Activated CD8-positive, alpha-beta memory T cell treated with anti-CD3 and anti-CD28 coated beads for 4 hours (primary cell): ENCODE data around the gene PLGRKT.
"Not testable (repeated sequence)": the region's sequence is repeated elsewhere in the genome, so short reads cannot be mapped to it uniquely, and the experiment has no call there.

Experiments
- DNase-seq, 2 donors: peaks; one replicate each; pipeline ENCODE4 v3.0.0-alpha.2; 2020; ENCODE audit warnings: low read depth in 2 of 2

PLGRKT gene

GRCh38 chr9:5452286-5452609 is 14.5 kb upstream of the PLGRKT start:
- DNase-seq: no peak

GRCh38 chr9:5450359-5451091 is 12.8 kb upstream of the PLGRKT start, which contains the start of gene CD274:
CD274 (plus strand) TSS chr9:5450542; CDS start chr9:5456114, 5,572 bp downstream.
- DNase-seq: peak; percentile 66 to 78

GRCh38 chr9:5449521-5450358 is 12.0 kb upstream of the PLGRKT start:
- no peak for DNase-seq

GRCh38 chr9:5448461-5449435 is 11.0 kb upstream of the PLGRKT start:
- no peak for DNase-seq

DNA sequence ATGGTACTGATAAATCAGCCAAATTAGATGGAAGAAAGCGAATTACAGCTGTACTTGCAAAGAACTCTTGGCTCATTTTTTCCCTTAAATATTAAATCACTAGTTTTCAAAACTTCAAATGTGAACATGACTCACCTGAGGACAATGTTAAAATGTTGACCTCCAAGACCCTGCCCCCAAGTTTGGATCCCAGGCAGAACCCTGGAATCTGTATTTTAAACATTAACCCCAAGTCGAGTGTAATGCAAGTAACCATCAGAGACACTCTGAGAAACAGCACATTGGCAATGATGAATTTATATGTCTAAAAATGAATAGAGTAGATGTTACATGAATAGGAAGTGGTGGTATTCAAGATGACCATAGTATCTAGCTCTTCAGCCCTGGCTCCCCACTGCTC is 10.3 kb upstream of the PLGRKT start:
- no peak for DNase-seq

DNA sequence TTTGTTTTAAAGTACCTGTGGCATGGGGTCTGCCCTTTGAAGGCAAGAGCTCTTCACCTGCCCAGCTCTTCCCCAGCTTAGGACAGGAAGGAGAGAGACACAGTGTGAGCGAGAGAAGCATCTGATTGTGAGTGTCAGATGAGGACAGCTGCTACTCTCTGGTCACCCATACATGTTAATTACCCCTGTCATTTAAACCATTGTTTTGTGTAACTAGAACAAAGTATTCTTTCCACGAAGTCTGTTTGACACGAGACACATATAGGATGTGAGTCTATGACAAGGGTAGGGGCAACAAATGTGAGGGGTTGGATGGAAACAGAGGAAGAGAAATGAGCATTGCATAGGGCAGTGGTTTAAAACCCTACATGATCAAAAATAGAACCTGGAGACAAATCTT is 9.6 kb upstream of the PLGRKT start:
- no peak for DNase-seq

GRCh38 chr9:5446451-5447236 is 8.9 kb upstream of the PLGRKT start:
- DNase-seq: no peak

DNA sequence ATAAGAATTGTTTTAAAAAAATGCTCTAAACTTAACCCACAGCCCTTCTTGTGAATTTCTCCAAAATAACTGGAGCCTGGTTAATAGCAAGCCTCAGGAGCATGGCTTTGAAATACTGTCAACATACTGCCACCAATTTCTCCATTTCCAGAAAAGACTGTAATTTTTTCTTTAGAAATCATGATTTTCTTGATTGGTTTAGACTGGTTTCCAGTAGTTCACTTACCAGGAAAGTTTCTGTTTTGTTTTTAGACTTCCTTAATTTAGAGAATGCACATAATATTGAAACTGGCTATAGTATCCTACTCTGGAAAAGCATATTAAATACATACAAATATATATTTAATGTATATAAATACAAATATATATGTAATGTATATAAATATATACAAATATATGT is 8.2 kb upstream of the PLGRKT start:
- no peak for DNase-seq

- DNase-seq: not testable (repeated sequence)
These were observed 7.4 kb upstream of the PLGRKT start for GRCh38 chr9:5445096-5445495.

- no peak for DNase-seq
These were observed 6.1 kb upstream of the PLGRKT start for GRCh38 chr9:5443850-5444249.

DNA sequence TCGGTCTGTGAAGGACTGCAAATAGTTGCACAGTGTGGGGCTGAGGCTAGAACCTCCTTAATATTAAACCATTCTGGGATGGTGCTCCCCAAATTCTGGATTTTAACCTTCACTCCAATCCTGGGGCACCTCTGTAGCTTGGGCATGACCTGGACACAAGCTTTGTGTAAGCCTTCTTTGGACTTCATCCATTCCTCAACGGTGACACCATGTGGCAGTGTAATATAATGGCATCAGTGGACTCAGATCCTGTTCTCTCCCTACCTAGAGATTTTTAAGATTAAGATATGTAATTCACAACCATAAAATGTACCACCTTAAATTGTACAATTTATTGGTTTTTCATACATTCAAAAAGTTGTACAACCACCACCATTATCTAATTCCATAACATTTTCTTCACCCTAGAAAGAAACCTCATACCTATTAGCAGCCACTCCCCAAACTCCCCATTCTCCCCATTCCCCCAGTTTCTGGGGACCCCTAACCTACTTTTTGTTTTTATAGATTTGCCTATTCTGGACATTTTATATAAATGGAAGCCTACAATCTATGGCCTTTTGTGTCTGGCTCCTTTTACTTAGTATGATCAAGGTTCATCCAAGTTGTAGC is 4.8 kb upstream of the PLGRKT start:
- DNase-seq: no peak

- no peak for DNase-seq
These were observed 3.3 kb upstream of the PLGRKT start for GRCh38 chr9:5441043-5441442.

- no peak for DNase-seq
These were observed 2.7 kb upstream of the PLGRKT start for GRCh38 chr9:5440426-5440825.

DNA sequence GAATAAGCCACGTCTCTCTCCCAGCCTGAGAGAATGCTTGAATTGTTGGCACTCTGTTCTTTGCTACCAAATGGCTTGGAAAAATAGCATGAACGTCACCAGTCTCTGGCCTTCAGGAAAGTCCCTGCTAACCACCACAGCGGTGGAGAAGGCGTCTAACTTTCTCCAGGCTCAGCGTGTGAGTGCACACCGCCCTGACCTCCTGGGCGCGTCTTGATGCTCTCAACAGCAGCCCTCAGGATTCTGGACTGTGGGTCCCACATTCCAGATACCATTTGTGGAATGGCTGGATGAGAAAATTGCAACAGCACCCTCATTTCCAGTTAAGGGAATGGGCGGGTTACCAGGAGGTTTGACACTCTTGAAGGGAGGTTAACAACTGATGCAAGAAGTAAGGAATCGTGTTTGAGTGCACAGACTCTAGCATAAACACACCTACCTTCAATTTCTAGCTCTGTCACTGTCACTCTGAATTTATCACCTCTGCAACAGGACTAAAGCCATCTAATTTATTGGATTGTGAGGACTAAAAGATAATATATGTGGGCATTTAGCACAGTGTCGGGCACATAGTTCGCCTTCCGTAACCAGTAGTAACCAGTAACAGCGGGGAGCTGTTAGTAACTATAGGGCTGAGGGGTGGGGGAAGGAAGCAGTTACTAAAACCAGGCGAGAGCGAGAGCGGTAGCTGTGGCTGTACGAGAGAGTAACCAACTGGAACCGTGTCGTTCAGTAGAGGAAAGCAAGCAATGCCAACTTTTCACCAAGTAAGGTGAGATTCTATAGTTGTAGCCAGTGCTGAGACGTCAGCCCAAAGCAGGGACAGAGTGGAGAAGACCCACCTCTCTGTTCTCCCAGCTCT is 807 bp upstream of the PLGRKT start:
- DNase-seq: peak in 1 of 2 donors; percentile 35

DNA sequence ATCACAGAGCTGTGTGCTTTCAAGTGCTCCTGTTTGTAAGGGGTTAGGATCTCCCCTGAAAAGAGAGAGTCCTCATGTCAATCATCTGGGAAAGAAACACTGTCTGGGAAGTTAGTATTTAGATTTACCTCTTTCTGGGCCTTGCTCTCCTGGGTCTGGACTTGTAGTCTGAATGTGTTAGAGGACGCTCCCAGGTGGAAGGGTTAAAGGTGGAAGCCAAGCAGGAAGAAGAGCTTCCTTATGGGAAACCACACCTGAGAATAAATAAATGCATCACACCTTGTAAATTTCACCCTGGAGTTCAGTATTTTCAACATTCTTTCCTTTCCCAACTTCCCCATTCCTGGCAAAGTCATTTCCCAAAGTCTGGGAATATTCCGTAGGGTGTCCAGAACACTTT is 1.3 kb downstream of the PLGRKT start:
- DNase-seq: no peak

GRCh38 chr9:5435912-5436311 is 1.8 kb downstream of the PLGRKT start:
- DNase-seq: no peak

DNA sequence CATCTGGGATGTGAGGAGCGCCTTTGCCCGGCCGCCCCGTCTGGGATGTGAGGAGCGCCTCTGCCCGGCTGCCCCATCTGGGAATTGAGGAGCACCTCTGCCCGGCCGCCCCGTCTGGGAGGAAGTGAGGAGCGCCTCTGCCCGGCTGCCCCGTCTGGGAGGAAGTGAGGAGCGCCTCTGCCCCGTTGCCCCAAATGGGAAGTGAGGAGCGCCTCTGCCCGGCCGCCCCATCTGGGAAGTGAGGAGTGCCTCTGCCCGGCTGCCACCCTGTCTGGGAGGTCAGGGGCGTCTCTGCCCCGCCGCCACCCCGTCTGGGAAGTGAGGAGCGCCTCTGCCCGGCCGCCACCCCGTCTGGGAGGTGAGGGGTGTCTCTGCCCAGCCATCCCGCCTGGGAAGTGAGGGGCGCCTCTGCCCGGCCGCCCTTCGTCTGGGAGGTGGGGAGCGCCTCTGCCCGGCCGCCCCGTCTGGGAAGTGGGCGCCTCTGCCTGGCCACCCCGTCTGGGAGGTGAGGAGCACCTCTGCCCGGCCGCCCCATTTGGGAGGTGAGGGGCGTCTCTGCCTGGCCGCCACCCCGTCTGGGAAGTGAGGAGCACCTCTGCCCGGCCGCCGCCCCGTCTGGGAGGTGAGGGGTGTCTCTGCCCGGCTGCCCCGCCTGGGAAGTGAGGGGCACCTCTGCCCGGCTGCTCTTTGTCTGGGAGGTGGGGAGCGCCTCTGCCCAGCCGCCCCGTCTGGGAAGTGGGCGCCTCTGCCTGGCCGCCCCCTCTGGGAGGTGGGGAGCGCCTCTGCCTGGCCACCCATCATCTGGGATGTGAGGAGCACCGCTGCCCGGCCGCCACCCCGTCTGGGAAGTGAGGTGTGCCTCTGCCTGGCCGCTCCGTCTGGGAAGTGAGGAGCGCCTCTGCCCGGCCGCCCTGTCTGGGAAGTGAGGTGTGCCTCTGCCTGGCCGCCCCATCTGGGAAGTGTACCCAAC is 3.6 kb downstream of the PLGRKT start:
- not testable (repeated sequence) for DNase-seq

GRCh38 chr9:5433328-5433727 is 4.4 kb downstream of the PLGRKT start:
- DNase-seq: not testable (repeated sequence)

DNA sequence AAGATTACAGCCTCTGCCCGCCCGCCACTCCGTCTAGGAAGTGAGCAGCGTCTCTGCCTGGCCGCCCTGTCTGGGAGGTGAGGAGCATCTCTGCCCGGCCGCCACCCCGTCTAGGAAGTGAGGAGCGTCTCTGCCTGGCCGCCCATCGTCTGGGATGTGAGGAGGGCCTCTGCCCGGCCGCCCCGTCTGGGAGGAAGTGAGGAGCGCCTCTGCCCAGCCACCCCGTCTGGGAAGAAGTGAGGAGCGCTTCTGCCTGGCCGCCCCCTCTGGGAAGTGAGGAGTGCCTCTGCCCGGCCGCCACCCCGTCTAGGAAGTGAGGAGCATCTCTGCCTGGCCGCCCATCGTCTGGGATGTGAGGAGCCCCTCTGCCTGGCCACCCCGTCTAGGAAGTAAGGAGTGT is 4.8 kb downstream of the PLGRKT start:
- not testable (repeated sequence) for DNase-seq
